ENCODE results near the gene FABP7. TPM values are rescaled to one million over a fixed set of nuclear protein-coding genes. Genes with fewer than 3 reads are reported as not detected.

FABP7 gene
- polyA plus RNA-seq, 2 donors = 0.05 TPM; not detected in 1

- H3K36me3 ChIP-seq (ENCODE audit: control insufficient read depth in 2 of 2, insufficient read depth in 2 of 2, low read length in 1 of 2) = no peaks in the 10 kb centered on the region
- no peaks in the 10 kb centered on the region for H3K9me3 ChIP-seq (ENCODE audit: control insufficient read depth in 2 of 2, insufficient read depth in 1 of 2, low read depth in 1 of 2, low read length in 1 of 2)
- 65 to 70% methylated on average over 1 of the region's 1 CpG for WGBS, 2 donors
- H3K27me3 ChIP-seq (ENCODE audit: control insufficient read depth in 1 of 2, insufficient read depth in 2 of 2, low read length in 2 of 2) = no peaks in the 10 kb centered on the region
- H3K27ac ChIP-seq (ENCODE audit: low read depth in 2 of 2, low read length in 1 of 2) = no peak overlapping the region
- H3K4me3 ChIP-seq (ENCODE audit: low read depth in 1 of 2, low read length in 2 of 2) = no peak overlapping the region
- no peaks in the 10 kb centered on the region for H3K4me1 ChIP-seq (ENCODE audit: control insufficient read depth in 2 of 2, insufficient read depth in 2 of 2, low read length in 1 of 2)
Observed at GRCh38 chr6:122801397-122801796, 21.9 kb downstream of the FABP7 start.

DNA sequence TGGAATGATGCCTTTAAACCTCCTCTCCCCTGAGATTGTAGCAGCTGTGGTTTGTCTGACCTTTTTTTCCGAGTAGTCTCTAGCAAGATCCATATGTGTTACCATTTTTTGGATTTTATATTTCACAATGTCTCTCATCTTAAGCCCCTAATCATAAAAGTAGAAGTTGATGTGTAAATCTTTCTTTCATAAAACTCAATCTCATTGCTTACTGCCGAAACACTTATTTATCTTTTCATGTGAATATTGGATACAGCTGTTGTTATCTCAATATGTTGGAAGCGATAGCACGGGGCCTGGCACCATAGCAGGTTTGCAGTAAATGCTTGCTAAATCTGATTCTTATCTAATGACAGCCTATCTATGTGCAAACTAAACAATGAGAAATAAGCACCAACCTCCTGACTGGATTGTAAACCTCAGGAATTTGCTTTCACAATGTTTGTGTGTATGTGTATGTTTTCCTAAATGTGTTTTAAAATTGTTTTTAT lies 23.7 kb downstream of the FABP7 start:
- H3K27ac ChIP-seq (ENCODE audit: low read depth in 2 of 2, low read length in 1 of 2) = no peak overlapping the region
- H3K36me3 ChIP-seq (ENCODE audit: control insufficient read depth in 2 of 2, insufficient read depth in 2 of 2, low read length in 1 of 2) = no peaks in the 10 kb centered on the region
- H3K4me1 ChIP-seq (ENCODE audit: control insufficient read depth in 2 of 2, insufficient read depth in 2 of 2, low read length in 1 of 2) = no peaks in the 10 kb centered on the region
- H3K27me3 ChIP-seq (ENCODE audit: control insufficient read depth in 1 of 2, insufficient read depth in 2 of 2, low read length in 2 of 2) = no peaks in the 10 kb centered on the region
- no peak overlapping the region for H3K4me3 ChIP-seq (ENCODE audit: low read depth in 1 of 2, low read length in 2 of 2)
- no peaks in the 10 kb centered on the region for H3K9me3 ChIP-seq (ENCODE audit: control insufficient read depth in 2 of 2, insufficient read depth in 1 of 2, low read depth in 1 of 2, low read length in 1 of 2)
- WGBS, 2 donors = 20% methylated on average over 4 of the region's 4 CpGs

GRCh38 chr6:122804962-122805485 lies 25.5 kb downstream of the FABP7 start:
- Histone ChIP-seq H3K4me3 (ENCODE audit: low read depth in 1 of 2, low read length in 2 of 2) (no peak overlapping the region), H3K27ac (ENCODE audit: low read depth in 2 of 2, low read length in 1 of 2) (no peak overlapping the region), H3K36me3 (ENCODE audit: control insufficient read depth in 2 of 2, insufficient read depth in 2 of 2, low read length in 1 of 2) (no peaks in the 10 kb centered on the region), H3K9me3 (ENCODE audit: control insufficient read depth in 2 of 2, insufficient read depth in 1 of 2, low read depth in 1 of 2, low read length in 1 of 2) (no peaks in the 10 kb centered on the region), H3K27me3 (ENCODE audit: control insufficient read depth in 1 of 2, insufficient read depth in 2 of 2, low read length in 2 of 2) (no peaks in the 10 kb centered on the region), H3K4me1 (ENCODE audit: control insufficient read depth in 2 of 2, insufficient read depth in 2 of 2, low read length in 1 of 2) (no peaks in the 10 kb centered on the region)
- whole genome bisulfite sequencing, 2 donors = 65 to 68% methylated on average over 5 of the region's 5 CpGs

DNA sequence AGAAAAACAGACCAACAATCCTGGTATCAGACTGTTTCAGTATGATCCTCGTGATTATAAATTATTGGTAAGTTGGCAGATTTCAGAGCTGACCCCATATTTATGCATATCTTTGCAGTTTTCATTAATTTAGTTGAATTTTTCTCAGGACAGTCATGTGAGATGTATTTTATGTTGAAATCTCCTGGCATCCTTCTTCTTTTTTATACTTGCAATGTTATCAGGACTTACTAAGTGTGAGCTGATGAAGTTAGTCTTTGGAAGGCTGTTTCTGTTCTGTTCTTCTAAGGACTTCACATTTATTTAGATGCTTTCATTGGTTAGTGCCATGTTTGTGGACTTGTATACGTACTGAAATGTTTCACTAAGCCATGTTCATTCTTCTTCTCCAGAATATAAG lies 26.8 kb downstream of the FABP7 start:
- no peak overlapping the region for H3K4me3 ChIP-seq (ENCODE audit: low read depth in 1 of 2, low read length in 2 of 2)
- no peaks in the 10 kb centered on the region for H3K36me3 ChIP-seq (ENCODE audit: control insufficient read depth in 2 of 2, insufficient read depth in 2 of 2, low read length in 1 of 2)
- no peaks in the 10 kb centered on the region for H3K9me3 ChIP-seq (ENCODE audit: control insufficient read depth in 2 of 2, insufficient read depth in 1 of 2, low read depth in 1 of 2, low read length in 1 of 2)
- WGBS, 2 donors = 79 to 80% methylated on average over 2 of the region's 2 CpGs
- H3K27me3 ChIP-seq (ENCODE audit: control insufficient read depth in 1 of 2, insufficient read depth in 2 of 2, low read length in 2 of 2) = no peaks in the 10 kb centered on the region
- no peak overlapping the region for H3K27ac ChIP-seq (ENCODE audit: low read depth in 2 of 2, low read length in 1 of 2)
- no peaks in the 10 kb centered on the region for H3K4me1 ChIP-seq (ENCODE audit: control insufficient read depth in 2 of 2, insufficient read depth in 2 of 2, low read length in 1 of 2)

DNA sequence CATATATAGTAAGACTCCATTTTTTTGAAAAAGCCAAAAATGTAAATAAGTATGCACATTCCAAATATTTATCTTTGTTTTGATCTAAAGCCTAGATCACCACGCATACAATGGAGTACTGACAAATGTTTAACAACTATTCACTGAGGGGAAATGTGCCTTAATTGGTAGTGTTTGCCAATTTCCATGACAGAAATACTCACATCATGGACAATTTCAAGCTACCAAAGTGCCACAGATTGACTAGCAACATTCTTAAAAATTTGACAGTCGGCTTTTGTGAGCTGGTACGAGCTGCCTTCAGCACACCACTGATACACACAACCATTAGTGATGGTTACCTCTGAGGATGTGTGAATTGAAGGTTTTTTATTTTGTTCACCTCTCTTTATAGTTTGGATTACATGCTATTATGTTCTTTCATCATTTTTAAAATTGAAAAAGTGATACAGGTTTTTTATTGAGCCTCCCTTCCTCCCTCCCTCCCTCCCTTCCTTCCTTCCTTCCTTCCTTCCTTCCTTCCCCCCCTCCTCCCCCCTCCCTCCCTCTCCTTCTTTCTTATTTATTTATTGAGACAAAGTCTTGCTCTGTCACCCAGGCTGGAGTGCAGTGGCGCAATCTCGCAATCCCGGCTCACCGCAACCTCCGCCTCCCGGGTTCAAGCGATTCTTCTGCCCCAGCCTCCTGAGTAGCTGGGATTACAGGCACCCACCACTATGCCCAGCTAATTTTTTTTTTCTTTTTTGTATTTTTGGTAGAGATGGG lies 28.8 kb downstream of the FABP7 start:
- Histone ChIP-seq H3K27ac (ENCODE audit: low read depth in 2 of 2, low read length in 1 of 2) (no peak overlapping the region), H3K27me3 (ENCODE audit: control insufficient read depth in 1 of 2, insufficient read depth in 2 of 2, low read length in 2 of 2) (no peaks in the 10 kb centered on the region), H3K4me3 (ENCODE audit: low read depth in 1 of 2, low read length in 2 of 2) (no peak overlapping the region), H3K36me3 (ENCODE audit: control insufficient read depth in 2 of 2, insufficient read depth in 2 of 2, low read length in 1 of 2) (no peaks in the 10 kb centered on the region), H3K9me3 (ENCODE audit: control insufficient read depth in 2 of 2, insufficient read depth in 1 of 2, low read depth in 1 of 2, low read length in 1 of 2) (no peaks in the 10 kb centered on the region), H3K4me1 (ENCODE audit: control insufficient read depth in 2 of 2, insufficient read depth in 2 of 2, low read length in 1 of 2) (no peaks in the 10 kb centered on the region)
- 82 to 94% methylated on average over 10 of the region's 10 CpGs for WGBS, 2 donors

DNA sequence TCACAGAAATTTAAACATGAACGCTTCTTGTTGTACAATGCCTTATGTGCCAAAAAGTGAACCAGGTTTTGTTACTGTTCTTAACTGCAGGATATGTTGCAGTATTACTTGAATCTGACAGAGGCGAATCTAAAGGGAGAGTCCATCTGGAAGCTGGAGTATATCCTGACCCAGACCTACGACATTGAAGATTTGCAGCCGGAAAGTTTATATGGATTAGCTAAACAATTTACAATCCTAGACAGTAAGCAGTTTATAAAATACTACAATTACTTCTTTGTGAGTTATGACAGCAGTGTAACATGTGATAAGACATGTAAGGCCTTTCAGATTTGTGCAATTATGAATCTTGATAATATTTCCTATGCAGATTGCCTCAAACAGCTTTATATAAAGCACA lies 29.5 kb downstream of the FABP7 start:
- Histone ChIP-seq H3K9me3 (ENCODE audit: control insufficient read depth in 2 of 2, insufficient read depth in 1 of 2, low read depth in 1 of 2, low read length in 1 of 2) (no peaks in the 10 kb centered on the region), H3K27ac (ENCODE audit: low read depth in 2 of 2, low read length in 1 of 2) (no peak overlapping the region), H3K4me1 (ENCODE audit: control insufficient read depth in 2 of 2, insufficient read depth in 2 of 2, low read length in 1 of 2) (no peaks in the 10 kb centered on the region), H3K4me3 (ENCODE audit: low read depth in 1 of 2, low read length in 2 of 2) (no peak overlapping the region), H3K27me3 (ENCODE audit: control insufficient read depth in 1 of 2, insufficient read depth in 2 of 2, low read length in 2 of 2) (no peaks in the 10 kb centered on the region), H3K36me3 (ENCODE audit: control insufficient read depth in 2 of 2, insufficient read depth in 2 of 2, low read length in 1 of 2) (no peaks in the 10 kb centered on the region)
- 68 to 76% methylated on average over 4 of the region's 4 CpGs for WGBS, 2 donors

DNA sequence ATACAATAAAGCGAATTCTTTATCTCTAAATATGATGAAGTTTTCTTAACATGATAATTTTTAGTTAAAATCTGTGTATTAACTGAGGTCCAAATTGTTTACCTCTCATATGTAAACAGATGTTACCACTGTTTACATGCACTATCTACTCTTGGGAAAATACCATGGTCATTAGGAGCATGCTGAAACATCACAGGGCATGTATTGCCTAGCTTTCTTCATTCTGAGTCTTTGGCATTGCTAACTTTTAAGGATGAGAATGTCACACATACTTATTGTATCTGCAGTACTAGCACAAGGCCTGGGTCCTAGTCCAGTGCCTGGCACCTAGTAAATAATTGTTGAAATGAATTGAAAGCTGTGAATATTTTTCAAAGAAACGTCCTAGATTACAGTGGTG lies 30.2 kb downstream of the FABP7 start:
- Histone ChIP-seq H3K27me3 (ENCODE audit: control insufficient read depth in 1 of 2, insufficient read depth in 2 of 2, low read length in 2 of 2) (no peaks in the 10 kb centered on the region), H3K27ac (ENCODE audit: low read depth in 2 of 2, low read length in 1 of 2) (no peak overlapping the region), H3K4me1 (ENCODE audit: control insufficient read depth in 2 of 2, insufficient read depth in 2 of 2, low read length in 1 of 2) (no peaks in the 10 kb centered on the region), H3K9me3 (ENCODE audit: control insufficient read depth in 2 of 2, insufficient read depth in 1 of 2, low read depth in 1 of 2, low read length in 1 of 2) (no peaks in the 10 kb centered on the region), H3K4me3 (ENCODE audit: low read depth in 1 of 2, low read length in 2 of 2) (no peak overlapping the region), H3K36me3 (ENCODE audit: control insufficient read depth in 2 of 2, insufficient read depth in 2 of 2, low read length in 1 of 2) (no peaks in the 10 kb centered on the region)
- WGBS, 2 donors = 74 to 76% methylated on average over 2 of the region's 2 CpGs

DNA sequence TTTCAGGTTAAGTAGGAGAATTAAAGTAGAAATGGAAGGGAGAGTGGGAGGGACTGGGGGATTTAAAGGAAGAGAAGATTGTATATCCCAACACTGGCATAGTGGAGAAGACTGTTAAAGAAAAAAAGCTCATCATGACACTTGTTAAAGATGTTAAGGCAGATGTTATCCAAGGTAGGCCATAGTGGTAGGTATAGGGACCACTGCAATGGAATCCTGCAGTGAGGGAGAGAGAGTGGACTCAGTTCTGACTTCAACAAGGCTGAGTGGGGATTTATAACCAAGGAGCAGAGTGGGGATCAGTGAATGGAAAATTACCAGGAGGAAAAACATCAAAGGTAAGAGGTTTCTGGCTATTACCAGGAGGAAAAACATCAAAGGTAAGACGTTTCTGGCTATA lies 30.7 kb downstream of the FABP7 start:
- Histone ChIP-seq H3K4me1 (ENCODE audit: control insufficient read depth in 2 of 2, insufficient read depth in 2 of 2, low read length in 1 of 2) (no peaks in the 10 kb centered on the region), H3K9me3 (ENCODE audit: control insufficient read depth in 2 of 2, insufficient read depth in 1 of 2, low read depth in 1 of 2, low read length in 1 of 2) (no peaks in the 10 kb centered on the region), H3K27me3 (ENCODE audit: control insufficient read depth in 1 of 2, insufficient read depth in 2 of 2, low read length in 2 of 2) (no peaks in the 10 kb centered on the region), H3K27ac (ENCODE audit: low read depth in 2 of 2, low read length in 1 of 2) (no peak overlapping the region), H3K4me3 (ENCODE audit: low read depth in 1 of 2, low read length in 2 of 2) (no peak overlapping the region), H3K36me3 (ENCODE audit: control insufficient read depth in 2 of 2, insufficient read depth in 2 of 2, low read length in 1 of 2) (no peaks in the 10 kb centered on the region)
- 41 to 48% methylated on average over 1 of the region's 1 CpG for WGBS, 2 donors

DNA sequence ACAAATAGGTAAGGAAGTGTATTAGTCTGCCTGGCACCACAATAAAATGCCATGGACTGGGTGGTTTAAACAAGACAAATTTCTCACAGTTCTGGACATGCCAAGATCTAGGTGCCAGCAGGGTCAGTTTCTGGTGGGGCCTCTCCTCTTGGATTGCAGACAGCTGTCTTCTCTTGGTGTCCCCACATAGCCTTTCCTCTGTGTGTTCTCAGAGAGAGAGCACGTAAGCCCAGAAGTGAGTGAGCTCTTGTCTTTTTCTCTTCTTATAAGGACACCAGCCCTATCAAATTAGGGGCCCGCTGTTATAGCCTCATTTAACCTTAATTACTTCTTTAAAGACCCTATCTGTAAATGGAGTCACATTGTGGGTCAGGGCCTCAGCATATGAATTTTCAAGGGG lies 37.8 kb downstream of the FABP7 start:
- Histone ChIP-seq H3K27ac (ENCODE audit: low read depth in 2 of 2, low read length in 1 of 2) (no peak overlapping the region), H3K36me3 (ENCODE audit: control insufficient read depth in 2 of 2, insufficient read depth in 2 of 2, low read length in 1 of 2) (no peaks in the 10 kb centered on the region), H3K4me1 (ENCODE audit: control insufficient read depth in 2 of 2, insufficient read depth in 2 of 2, low read length in 1 of 2) (no peaks in the 10 kb centered on the region), H3K4me3 (ENCODE audit: low read depth in 1 of 2, low read length in 2 of 2) (no peak overlapping the region), H3K27me3 (ENCODE audit: control insufficient read depth in 1 of 2, insufficient read depth in 2 of 2, low read length in 2 of 2) (no peaks in the 10 kb centered on the region), H3K9me3 (ENCODE audit: control insufficient read depth in 2 of 2, insufficient read depth in 1 of 2, low read depth in 1 of 2, low read length in 1 of 2) (no peaks in the 10 kb centered on the region)
- WGBS, 2 donors = 70 to 95% methylated on average over 2 of the region's 2 CpGs

- no peaks in the 10 kb centered on the region for H3K4me1 ChIP-seq (ENCODE audit: control insufficient read depth in 2 of 2, insufficient read depth in 2 of 2, low read length in 1 of 2)
- no peaks in the 10 kb centered on the region for H3K27me3 ChIP-seq (ENCODE audit: control insufficient read depth in 1 of 2, insufficient read depth in 2 of 2, low read length in 2 of 2)
- whole genome bisulfite sequencing, 2 donors = 60 to 84% methylated on average over 4 of the region's 4 CpGs
Observed at GRCh38 chr6:122817766-122818165, 38.2 kb downstream of the FABP7 start.

More at GRCh38 chr6:122817766-122818165, 38.2 kb downstream of the FABP7 start:
- H3K36me3 ChIP-seq (ENCODE audit: control insufficient read depth in 2 of 2, insufficient read depth in 2 of 2, low read length in 1 of 2) = no peaks in the 10 kb centered on the region
- no peak overlapping the region for H3K27ac ChIP-seq (ENCODE audit: low read depth in 2 of 2, low read length in 1 of 2)
- no peaks in the 10 kb centered on the region for H3K9me3 ChIP-seq (ENCODE audit: control insufficient read depth in 2 of 2, insufficient read depth in 1 of 2, low read depth in 1 of 2, low read length in 1 of 2)
- no peak overlapping the region for H3K4me3 ChIP-seq (ENCODE audit: low read depth in 1 of 2, low read length in 2 of 2)

Data from esophagus (tissue), 2 donors.